BLaER1 (cell line): ENCODE results near the gene CBR4.
"Not testable (repeated sequence)": the region's sequence is repeated elsewhere in the genome, so short reads cannot be mapped to it uniquely, and the experiment has no call there.

Experiments
- H3K27ac ChIP-seq: shearing (Covaris generic); formaldehyde crosslinking; 2 replicates; pipeline ENCODE4 v1.8.1; 2022
- H3K27me3 ChIP-seq: shearing (Covaris generic); formaldehyde crosslinking; 2 replicates; pipeline ENCODE4 v1.8.1; 2022
- H3K36me3 ChIP-seq: shearing (Covaris generic); formaldehyde crosslinking; 2 replicates; pipeline ENCODE4 v1.8.1; 2022
- H3K4me1 ChIP-seq: shearing (Covaris generic); formaldehyde crosslinking; 2 replicates; pipeline ENCODE4 v1.8.1; 2022
- H3K4me2 ChIP-seq: shearing (Covaris generic); formaldehyde crosslinking; 2 replicates; pipeline ENCODE4 v1.8.1; 2022
- H3K4me3 ChIP-seq: shearing (Covaris generic); formaldehyde crosslinking; 2 replicates; pipeline ENCODE4 v1.8.1; 2022
- H3K9ac ChIP-seq: shearing (Covaris generic); formaldehyde crosslinking; 2 replicates; pipeline ENCODE4 v1.8.1; 2022
- H3K9me3 ChIP-seq: shearing (Covaris generic); formaldehyde crosslinking; 2 replicates; pipeline ENCODE4 v1.8.1; 2022
- H4K20me1 ChIP-seq: shearing (Covaris generic); formaldehyde crosslinking; 2 replicates; pipeline ENCODE4 v1.8.1; 2022
- Cebpa-rat ChIP-seq: shearing (Covaris generic); IDR thresholded peaks from 2 replicates; pipeline ENCODE4 v1.8.1; 2022

The CBR4 gene

DNA sequence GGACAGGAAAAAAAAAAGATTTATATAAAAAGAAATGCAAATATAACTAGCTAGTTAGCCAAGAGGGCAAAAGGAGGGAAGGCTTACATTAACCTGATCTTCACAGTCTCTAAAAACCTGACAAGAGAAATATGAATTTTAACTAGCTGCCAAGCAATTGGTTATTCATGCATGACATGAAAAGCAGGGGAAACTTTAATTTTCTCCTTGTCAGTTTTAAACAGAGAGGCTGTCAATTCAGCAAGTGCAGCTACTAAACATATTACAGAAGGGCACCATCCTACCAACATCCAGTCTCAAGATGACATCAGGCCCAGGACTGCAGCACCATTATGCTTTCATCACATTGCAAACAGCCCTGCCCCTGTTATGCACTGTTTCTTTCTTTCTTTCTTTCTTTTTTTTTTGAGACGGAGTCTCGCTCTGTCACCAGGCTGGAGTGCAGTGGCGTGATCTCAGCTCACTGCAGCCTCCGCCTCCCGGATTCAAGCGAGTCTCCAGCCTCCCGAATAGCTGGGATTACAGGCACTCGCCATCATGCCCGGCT lies 38.9 kb upstream of the CBR4 start:
- no peak for TF ChIP-seq Cebpa-rat
- no peak overlapping the region for H3K4me2 ChIP-seq

DNA sequence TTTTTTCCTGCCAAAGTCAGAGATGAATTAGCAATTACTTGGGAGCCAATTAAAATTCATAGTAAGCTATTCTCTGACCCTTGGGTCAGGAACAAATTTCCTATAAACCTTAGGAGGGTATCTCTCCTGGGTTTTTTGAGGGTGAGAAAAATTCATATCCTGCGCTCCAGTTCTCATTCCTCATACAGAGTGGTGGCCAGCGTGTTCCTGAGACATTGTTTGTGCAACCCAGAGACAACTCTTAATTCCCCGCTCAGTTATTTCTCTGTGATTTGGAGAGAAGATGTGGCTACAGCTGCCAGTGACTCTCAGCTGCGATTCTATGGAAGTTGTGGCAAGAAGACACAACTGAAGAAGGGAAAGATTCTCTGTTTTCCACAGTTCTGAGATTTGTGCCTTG lies 37.9 kb upstream of the CBR4 start:
- H3K4me2 ChIP-seq = no peak overlapping the region
- no peaks in the 10 kb centered on the region for H4K20me1 ChIP-seq
- no peak for TF ChIP-seq Cebpa-rat

More for the DNA sequence above, 38.9 kb upstream of the CBR4 start:
- no peaks in the 10 kb centered on the region for H4K20me1 ChIP-seq
- H3K27ac ChIP-seq = no peak overlapping the region
- no peaks in the 10 kb centered on the region for H3K4me1 ChIP-seq
- no peak overlapping the region for H3K4me3 ChIP-seq
- H3K9ac ChIP-seq = no peak overlapping the region
- H3K36me3 ChIP-seq = no peaks in the 10 kb centered on the region
- no peaks in the 10 kb centered on the region for H3K9me3 ChIP-seq
- no peaks in the 10 kb centered on the region for H3K27me3 ChIP-seq

DNA sequence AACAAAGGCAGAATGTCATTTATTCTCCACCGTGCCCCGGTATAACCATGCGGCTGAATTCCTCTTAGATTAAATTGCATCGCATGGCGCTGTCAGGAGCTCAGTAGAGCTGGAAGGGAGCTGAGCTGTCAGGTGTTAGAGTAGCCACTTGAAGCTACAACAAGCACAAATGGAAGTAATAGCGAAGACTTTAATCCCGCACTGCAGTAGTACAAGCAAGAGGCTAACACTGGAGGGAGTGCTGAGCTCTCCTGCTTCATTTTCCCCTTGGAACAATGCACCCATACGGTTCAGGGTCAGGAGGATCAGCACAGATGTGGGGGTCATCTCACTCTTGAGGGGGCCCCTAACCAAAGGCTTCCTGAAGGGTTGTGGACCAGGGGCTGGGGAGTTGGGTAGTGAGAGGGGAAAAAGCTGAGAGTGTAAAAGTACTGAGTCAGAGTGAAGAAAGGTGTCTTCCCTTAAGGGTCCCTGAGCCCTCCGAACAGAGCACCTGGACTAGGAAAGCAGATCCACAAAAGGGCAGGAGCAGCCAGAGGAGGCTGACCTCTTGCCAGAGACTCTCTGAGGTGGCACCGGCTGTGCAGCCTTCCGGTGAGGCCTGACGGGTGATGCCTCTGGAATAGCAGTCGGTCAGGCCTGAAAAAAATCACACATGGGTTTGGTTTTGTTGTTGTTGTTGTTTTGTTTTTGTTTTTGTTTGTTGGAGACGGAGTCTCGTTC lies 36.0 kb upstream of the CBR4 start:
- no peak for TF ChIP-seq Cebpa-rat
- H3K9me3 ChIP-seq = no peaks in the 10 kb centered on the region
- H3K27me3 ChIP-seq = no peaks in the 10 kb centered on the region
- no peak overlapping the region for H3K27ac ChIP-seq
- H3K4me1 ChIP-seq = no peaks in the 10 kb centered on the region
- no peaks in the 10 kb centered on the region for H4K20me1 ChIP-seq
- no peaks in the 10 kb centered on the region for H3K36me3 ChIP-seq
- H3K4me2 ChIP-seq = no peak overlapping the region
- no peak overlapping the region for H3K9ac ChIP-seq
- H3K4me3 ChIP-seq = no peak overlapping the region

More for the DNA sequence above, 37.9 kb upstream of the CBR4 start:
- Histone ChIP-seq H3K9me3 (no peaks in the 10 kb centered on the region), H3K27ac (no peak overlapping the region), H3K4me3 (no peak overlapping the region), H3K27me3 (no peaks in the 10 kb centered on the region), H3K9ac (no peak overlapping the region), H3K4me1 (no peaks in the 10 kb centered on the region), H3K36me3 (no peaks in the 10 kb centered on the region)

DNA sequence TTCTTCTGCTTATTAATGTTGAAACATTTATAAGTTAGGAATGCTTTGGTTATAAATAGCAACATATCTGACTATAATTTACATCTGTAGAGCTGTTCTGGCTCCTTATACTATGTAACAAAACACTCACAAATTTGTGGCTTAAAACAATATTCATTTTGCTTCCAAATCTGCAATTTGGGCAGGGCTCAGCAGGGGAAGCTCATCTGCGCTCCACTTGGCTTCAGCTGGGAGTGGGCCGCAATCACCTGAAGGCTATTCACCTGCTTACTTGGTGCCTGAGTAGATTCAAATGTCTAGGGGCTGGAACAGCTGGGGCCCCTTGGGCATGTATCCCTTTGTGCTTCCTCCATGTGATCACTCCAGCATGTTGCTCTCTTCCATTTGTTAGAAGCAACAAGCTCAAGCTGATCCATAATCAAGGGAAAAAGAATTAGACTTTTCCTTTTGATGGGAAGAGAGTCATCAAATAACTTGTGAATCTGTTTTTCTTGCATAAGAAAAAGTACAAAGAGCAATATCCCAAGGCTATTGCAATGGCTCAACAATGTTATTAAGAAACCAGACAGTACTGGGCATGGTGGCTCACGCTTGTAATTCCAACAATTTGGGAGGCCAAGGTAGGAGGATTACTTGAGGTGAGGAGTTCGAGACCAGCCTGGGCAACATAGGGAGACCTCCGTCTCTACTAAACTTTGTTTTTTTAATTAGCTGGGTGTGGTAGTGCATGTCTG lies 34.8 kb upstream of the CBR4 start:
- Histone ChIP-seq H4K20me1 (no peaks in the 10 kb centered on the region), H3K9me3 (no peaks in the 10 kb centered on the region), H3K27me3 (no peaks in the 10 kb centered on the region), H3K4me2 (no peak overlapping the region), H3K27ac (no peak overlapping the region), H3K4me3 (no peak overlapping the region), H3K4me1 (no peaks in the 10 kb centered on the region), H3K9ac (no peak overlapping the region), H3K36me3 (no peaks in the 10 kb centered on the region)
- no peak for TF ChIP-seq Cebpa-rat

DNA sequence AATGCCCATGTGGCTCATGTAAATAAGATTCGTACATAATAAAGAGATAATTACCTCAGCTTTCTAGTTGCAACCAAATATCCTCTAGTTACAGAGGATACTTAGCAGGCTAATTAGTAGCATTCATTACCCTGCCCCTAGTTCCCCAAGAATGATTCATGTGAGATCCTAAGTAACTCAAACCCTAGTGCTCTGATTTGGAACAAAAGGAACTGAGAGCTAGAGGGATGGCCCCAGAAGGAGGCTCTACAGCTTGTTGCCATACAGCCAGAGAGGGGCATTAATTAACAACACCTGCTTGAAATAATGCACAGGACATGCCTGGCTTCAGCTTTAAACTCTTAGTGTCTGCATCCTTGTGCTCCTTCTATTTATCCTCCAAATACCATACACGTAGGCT lies 32.6 kb upstream of the CBR4 start:
- no peak overlapping the region for H3K27ac ChIP-seq
- no peak for TF ChIP-seq Cebpa-rat

DNA sequence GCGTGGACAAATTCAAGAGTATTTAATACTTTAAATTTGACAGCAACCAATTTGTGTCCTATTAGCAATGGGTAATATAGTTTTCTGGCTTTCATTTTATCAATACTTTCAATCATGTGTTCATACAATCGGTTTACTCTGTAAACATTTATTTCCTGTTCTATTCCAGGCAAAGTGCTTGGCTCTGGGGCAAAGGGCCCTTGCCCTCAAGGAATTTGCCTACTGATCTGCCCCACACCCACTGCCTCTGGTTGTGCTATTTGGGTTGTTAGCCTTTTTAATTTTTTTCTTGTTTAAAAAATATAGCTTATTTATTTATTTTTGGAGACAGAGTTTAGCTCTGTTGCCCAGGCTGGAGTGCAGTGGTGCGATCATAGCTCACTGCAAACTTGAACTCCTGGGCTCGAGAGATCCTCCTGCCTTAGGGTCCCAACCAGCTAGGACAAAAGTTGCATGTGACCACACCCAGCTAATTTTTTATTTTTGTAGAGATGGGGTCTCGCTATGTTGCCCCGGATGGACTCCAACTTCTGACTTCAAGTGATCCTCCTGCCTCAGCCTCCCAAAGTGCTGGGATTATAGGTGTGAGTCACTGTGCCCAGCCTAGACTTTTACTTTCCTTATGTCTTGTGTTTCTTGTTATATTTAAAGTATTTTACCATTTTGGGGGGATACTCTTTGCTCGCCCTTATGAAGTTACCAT lies 30.7 kb upstream of the CBR4 start:
- Histone ChIP-seq H3K36me3 (no peaks in the 10 kb centered on the region), H3K27me3 (no peaks in the 10 kb centered on the region), H3K4me2 (no peak overlapping the region), H4K20me1 (no peaks in the 10 kb centered on the region), H3K27ac (no peak overlapping the region), H3K9me3 (no peaks in the 10 kb centered on the region), H3K4me1 (no peaks in the 10 kb centered on the region), H3K9ac (no peak overlapping the region), H3K4me3 (no peak overlapping the region)
- no peak for TF ChIP-seq Cebpa-rat

More for the DNA sequence above, 32.6 kb upstream of the CBR4 start:
- Histone ChIP-seq H3K27me3 (no peaks in the 10 kb centered on the region), H3K4me1 (no peaks in the 10 kb centered on the region), H3K36me3 (no peaks in the 10 kb centered on the region), H4K20me1 (no peaks in the 10 kb centered on the region), H3K9me3 (no peaks in the 10 kb centered on the region), H3K4me3 (no peak overlapping the region), H3K9ac (no peak overlapping the region), H3K4me2 (no peak overlapping the region)

DNA sequence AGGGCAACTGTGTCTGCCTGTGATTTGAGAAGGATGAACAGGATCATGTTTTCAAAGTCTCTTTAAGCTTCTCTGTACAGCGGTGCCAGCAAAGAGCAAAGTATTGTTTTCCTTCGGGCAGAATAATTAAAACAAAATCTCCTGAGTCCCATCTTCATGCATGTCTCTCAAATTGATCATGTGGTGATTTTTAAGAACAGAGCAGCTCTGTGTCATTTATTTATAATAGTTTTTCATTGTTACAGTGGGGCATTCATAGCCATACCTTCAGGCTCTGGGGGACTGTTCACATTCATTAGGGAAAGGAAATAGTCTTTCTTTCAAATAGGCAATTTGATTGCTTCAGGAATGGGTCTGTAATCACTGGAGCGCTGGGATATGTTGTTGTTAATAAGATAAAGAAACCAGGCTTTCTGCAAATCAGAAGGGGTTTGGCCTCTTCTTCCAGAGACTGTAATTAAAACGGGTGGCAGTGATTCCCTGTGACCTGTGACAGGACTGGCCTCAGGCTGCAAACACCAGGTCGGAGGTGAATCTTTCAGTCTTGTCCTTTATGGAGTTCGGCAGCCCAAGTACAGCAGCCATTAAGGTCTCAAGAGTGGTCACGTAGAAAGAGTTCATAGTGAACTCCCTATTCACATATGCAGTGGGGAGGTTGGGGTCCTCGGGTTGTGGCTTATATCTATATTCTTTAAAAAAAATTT lies 29.3 kb upstream of the CBR4 start:
- TF ChIP-seq Cebpa-rat = no peak
- H3K27ac ChIP-seq = no peak overlapping the region
- no peaks in the 10 kb centered on the region for H3K9me3 ChIP-seq
- no peak overlapping the region for H3K4me3 ChIP-seq
- no peak overlapping the region for H3K4me2 ChIP-seq
- H3K4me1 ChIP-seq = no peaks in the 10 kb centered on the region
- no peaks in the 10 kb centered on the region for H3K27me3 ChIP-seq
- H3K36me3 ChIP-seq = no peaks in the 10 kb centered on the region
- H3K9ac ChIP-seq = no peak overlapping the region
- no peaks in the 10 kb centered on the region for H4K20me1 ChIP-seq

DNA sequence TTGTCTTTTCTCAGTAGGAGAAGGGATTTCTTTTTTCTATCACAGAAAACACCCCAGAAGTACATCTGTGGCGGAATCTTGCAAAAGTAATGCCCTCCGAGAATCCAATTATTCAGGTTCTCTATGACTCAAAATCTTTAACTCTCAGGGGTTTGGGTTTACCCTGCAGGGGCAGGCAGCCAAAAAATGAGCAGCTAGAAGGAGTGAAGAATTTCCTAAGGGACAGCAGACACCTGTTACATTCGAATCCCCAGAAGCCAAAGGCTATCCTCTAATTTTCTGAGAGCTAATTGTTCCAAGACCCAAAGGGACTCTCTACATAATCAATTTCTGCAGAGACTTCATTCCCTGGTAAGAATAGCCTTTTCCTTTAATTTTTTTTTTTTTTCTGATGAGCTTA lies 27.5 kb upstream of the CBR4 start:
- no peak overlapping the region for H3K27ac ChIP-seq
- no peak for TF ChIP-seq Cebpa-rat
- no peaks in the 10 kb centered on the region for H3K36me3 ChIP-seq
- H3K4me2 ChIP-seq = no peak overlapping the region
- H3K4me1 ChIP-seq = no peaks in the 10 kb centered on the region
- H3K9ac ChIP-seq = no peak overlapping the region
- no peaks in the 10 kb centered on the region for H4K20me1 ChIP-seq
- no peaks in the 10 kb centered on the region for H3K9me3 ChIP-seq
- no peaks in the 10 kb centered on the region for H3K27me3 ChIP-seq
- H3K4me3 ChIP-seq = no peak overlapping the region

DNA sequence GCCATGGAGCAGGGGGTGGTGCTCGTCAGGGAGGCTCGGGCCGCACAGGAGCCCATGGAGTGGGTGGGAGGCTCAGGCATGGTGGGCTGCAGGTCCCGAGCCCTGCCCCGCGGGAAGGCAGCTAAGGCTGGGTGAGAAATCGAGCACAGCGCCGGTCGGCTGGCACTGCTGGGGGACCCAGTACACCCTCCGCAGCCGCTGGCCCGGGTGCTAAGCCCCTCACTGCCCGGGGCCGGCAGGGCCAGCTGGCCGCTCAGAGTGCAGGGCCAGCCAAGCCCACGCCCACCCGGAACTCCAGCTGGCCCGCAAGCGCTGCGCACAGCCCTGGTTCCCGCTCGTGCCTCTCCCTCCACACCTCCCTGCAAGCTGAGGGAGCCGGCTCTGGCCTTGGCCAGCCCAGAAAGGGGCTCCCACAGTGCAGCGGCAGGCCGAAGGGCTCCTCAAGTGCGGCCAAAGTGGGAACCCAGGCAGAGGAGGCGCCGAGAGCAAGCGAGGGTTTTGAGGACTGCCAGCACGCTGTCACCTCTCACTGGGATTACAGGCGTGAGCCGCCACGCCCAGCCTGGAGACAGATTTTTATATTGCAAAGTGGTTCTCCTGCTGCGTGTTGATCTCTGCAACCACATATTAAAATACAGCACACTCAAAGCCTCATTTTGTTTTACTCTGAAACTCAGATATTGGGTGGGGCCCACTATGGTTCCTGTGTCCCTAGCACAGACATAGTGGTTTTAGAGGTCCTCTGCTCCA lies 26.0 kb upstream of the CBR4 start:
- H3K4me2 ChIP-seq = not testable (repeated sequence)

More for the DNA sequence above, 26.0 kb upstream of the CBR4 start:
- H3K27ac ChIP-seq, H3K36me3 ChIP-seq, H3K27me3 ChIP-seq, H3K4me1 ChIP-seq, H3K4me3 ChIP-seq, H3K9me3 ChIP-seq, H4K20me1 ChIP-seq, H3K9ac ChIP-seq: not testable (repeated sequence)
